ENCODE data around the gene PLEKHG5.

Gene PLEKHG5

GRCh38 chr1:6426277-6426971, 65.0 kb downstream of the PLEKHG5 start:
- DNase-seq (ENCODE audit: low spot score), result no peak

GRCh38 chr1:6425658-6426057, 65.8 kb downstream of the PLEKHG5 start:
- no peak for DNase-seq (ENCODE audit: low spot score)

GRCh38 chr1:6424619-6425593, 66.6 kb downstream of the PLEKHG5 start, which contains the start of gene ESPN:
TSS of gene ESPN (plus strand) at chr1:6424776. CDS start at chr1:6424956, 180 bp downstream.
- DNase-seq (ENCODE audit: low spot score), result no peak

GRCh38 chr1:6424000-6424565, 67.4 kb downstream of the PLEKHG5 start:
- DNase-seq (ENCODE audit: low spot score), result no peak

GRCh38 chr1:6423321-6423999, 68.0 kb downstream of the PLEKHG5 start:
- DNase-seq (ENCODE audit: low spot score), result peak; percentile 22

- no peak for DNase-seq (ENCODE audit: low spot score)
Observed at GRCh38 chr1:6421266-6421665, 70.2 kb downstream of the PLEKHG5 start.

- no peak for DNase-seq (ENCODE audit: low spot score)
Observed at GRCh38 chr1:6420454-6421042, 70.9 kb downstream of the PLEKHG5 start.

GRCh38 chr1:6419804-6420453, 71.5 kb downstream of the PLEKHG5 start, which contains the start of gene HES2:
TSS of gene HES2 (minus strand) at chr1:6419919. CDS start at chr1:6419820, 99 bp downstream.
- no peak for DNase-seq (ENCODE audit: low spot score)

- DNase-seq (ENCODE audit: low spot score), result no peak
Observed at GRCh38 chr1:6419397-6419803, 72.1 kb downstream of the PLEKHG5 start.

GRCh38 chr1:6418668-6419396, 72.6 kb downstream of the PLEKHG5 start:
- no peak for DNase-seq (ENCODE audit: low spot score)

GRCh38 chr1:6417961-6418667, 73.4 kb downstream of the PLEKHG5 start:
- no peak for DNase-seq (ENCODE audit: low spot score)

Small RNAs within 50 kb of the gene (small RNA-seq; reads per million reads assigned to genes)
- 0 reads per million in 2 experiments for gene MIR4252
- 0 reads per million in 2 experiments for gene RNU6-731P
